SU-DHL-6 (cell line): ENCODE results near the gene NPDC1.

Experiments
- H2AFZ ChIP-seq: fragments of 200-600 bp; sonication (generic); 2 replicates; pipeline ENCODE4 v1.6.1; 2014; ENCODE audit warnings: low read depth, mild to moderate bottlenecking, moderate library complexity, mixed read lengths, antibody characterized with exemption, low read length; ENCODE audit not compliant: severe bottlenecking
- H3F3A ChIP-seq: fragments of 200-600 bp; shearing (Covaris generic); 2 replicates; pipeline ENCODE4 v1.6.0; 2016; ENCODE audit warnings: antibody characterized with exemption, mild to moderate bottlenecking; ENCODE audit not compliant: insufficient read depth
- H3K27ac ChIP-seq: fragments of 200-600 bp; sonication (generic); 2 replicates; pipeline ENCODE4 v1.5.1; 2016; ENCODE audit warnings: low read depth, mild to moderate bottlenecking, low read length, moderate library complexity, mixed read lengths
- H3K27me3 ChIP-seq: fragments of 200-600 bp; sonication (generic), shearing (Covaris generic); 2 replicates; pipeline ENCODE4 v1.6.0; 2014; ENCODE audit warnings: mild to moderate bottlenecking, low read length
- H3K36me3 ChIP-seq: fragments of 200-600 bp; sonication (generic); 2 replicates; pipeline ENCODE4 v1.6.1; 2014; ENCODE audit warnings: mild to moderate bottlenecking, low read length, mixed read lengths
- H3K4me2 ChIP-seq: fragments of 300-600, 200-600 bp; shearing (Covaris generic), sonication (generic); 2 replicates; pipeline ENCODE4 v1.6.0; 2014; ENCODE audit warnings: low read length, low read depth, mild to moderate bottlenecking; ENCODE audit not compliant: poor library complexity, severe bottlenecking
- H3K4me3 ChIP-seq: fragments of 200-600 bp; sonication (generic); 2 replicates; pipeline ENCODE4 v1.5.1; 2014; ENCODE audit warnings: antibody characterized with exemption, low read length, mild to moderate bottlenecking, mixed read lengths; ENCODE audit not compliant: insufficient read depth, poor library complexity, severe bottlenecking
- H3K79me2 ChIP-seq: fragments of 200-600 bp; sonication (generic); 2 replicates; pipeline ENCODE4 v1.6.1; 2014; ENCODE audit warnings: mild to moderate bottlenecking, low read length, moderate library complexity; ENCODE audit not compliant: insufficient read depth
- H3K9ac ChIP-seq: fragments of 200-600 bp; sonication (generic); 2 replicates; pipeline ENCODE4 v1.7.0; 2014; ENCODE audit warnings: mild to moderate bottlenecking, low read length
- H3K9me2 ChIP-seq: fragments of 200-600 bp; sonication (generic); replicated peaks from 2 replicates; pipeline ENCODE4 v1.6.1; 2014; ENCODE audit warnings: low read length; ENCODE audit not compliant: insufficient read depth
- H3K9me3 ChIP-seq: fragments of 200-600 bp; sonication (generic); 2 replicates; pipeline ENCODE4 v1.6.1; 2014; ENCODE audit warnings: low read length, mixed read lengths; ENCODE audit not compliant: insufficient read depth
- H4K20me1 ChIP-seq: fragments of 200-600 bp; sonication (generic); 2 replicates; pipeline ENCODE4 v1.6.1; 2014; ENCODE audit warnings: low read depth, mild to moderate bottlenecking, antibody characterized with exemption, low read length, moderate library complexity, mixed read lengths
- EZH2phosphoT487 ChIP-seq: fragments of 200-600 bp; sonication (generic), shearing (Covaris generic); conservative IDR thresholded peaks from 2 replicates; pipeline ENCODE4 v1.6.1; 2018; ENCODE audit warnings: mild to moderate bottlenecking, antibody characterized with exemption, low read length, moderate library complexity, mixed read lengths
- TF ChIP-seq, protein P1 (sequence below): fragments of 200-600 bp; sonication (generic); IDR thresholded peaks from one replicate; pipeline ENCODE4 v1.5.1; 2017; ENCODE audit warnings: antibody characterized with exemption, mild to moderate bottlenecking, low read length, moderate library complexity; ENCODE audit not compliant: insufficient read depth, poor library complexity, severe bottlenecking

Gene NPDC1

DNA sequence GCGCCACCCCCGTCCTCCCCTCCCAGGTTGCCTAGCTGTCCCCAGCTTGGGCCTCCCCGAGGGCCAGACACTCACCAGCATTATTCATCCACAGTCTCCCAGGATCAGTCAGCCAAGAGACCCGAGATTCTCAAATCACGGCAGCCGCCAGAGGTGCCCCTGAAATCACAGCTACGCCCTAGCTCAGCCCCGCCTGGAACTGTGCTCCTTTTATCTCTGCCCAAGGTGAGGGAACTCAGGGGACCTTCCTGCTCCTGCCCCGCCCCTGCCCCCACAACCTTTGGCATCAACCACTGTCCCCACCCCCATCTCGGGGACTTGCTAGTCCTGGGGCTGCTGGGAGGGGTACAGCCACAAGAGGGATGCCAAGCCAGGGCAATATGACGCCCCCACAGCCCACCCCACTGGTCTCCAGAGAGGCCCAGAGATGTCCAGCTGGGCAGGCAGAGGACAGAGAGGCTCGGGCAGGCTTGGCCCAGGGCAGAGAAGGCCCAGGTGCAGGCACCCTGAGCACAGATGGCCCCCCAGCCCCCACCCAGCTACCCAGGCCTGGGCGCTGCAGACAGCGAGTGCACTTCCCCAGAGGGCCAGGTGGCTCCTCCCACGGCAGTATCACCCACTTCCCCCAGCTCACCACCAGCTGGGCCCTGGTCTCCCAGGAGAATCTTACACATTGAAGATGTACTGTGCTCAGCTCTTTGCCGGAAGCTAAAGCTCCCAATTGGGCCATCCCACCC lies 13.9 kb downstream of the NPDC1 start, which contains the start of gene FUT7:
FUT7 (minus strand) TSS at position 185 of the 737 bp plus-strand sequence; CDS start at position 88, 97 bp downstream.
- H3K27ac ChIP-seq = no peak within 1 kb of the TSS
- H4K20me1 ChIP-seq = no peaks in the 10 kb centered on the region
- H3K4me2 ChIP-seq = no peak within 1 kb of the TSS
- H3F3A ChIP-seq = no peaks in the 10 kb centered on the region
- H3K27me3 ChIP-seq = no peaks in the 10 kb centered on the region
- no peak within 1 kb of the TSS for H3K4me3 ChIP-seq
- TF ChIP-seq, protein P1, sequence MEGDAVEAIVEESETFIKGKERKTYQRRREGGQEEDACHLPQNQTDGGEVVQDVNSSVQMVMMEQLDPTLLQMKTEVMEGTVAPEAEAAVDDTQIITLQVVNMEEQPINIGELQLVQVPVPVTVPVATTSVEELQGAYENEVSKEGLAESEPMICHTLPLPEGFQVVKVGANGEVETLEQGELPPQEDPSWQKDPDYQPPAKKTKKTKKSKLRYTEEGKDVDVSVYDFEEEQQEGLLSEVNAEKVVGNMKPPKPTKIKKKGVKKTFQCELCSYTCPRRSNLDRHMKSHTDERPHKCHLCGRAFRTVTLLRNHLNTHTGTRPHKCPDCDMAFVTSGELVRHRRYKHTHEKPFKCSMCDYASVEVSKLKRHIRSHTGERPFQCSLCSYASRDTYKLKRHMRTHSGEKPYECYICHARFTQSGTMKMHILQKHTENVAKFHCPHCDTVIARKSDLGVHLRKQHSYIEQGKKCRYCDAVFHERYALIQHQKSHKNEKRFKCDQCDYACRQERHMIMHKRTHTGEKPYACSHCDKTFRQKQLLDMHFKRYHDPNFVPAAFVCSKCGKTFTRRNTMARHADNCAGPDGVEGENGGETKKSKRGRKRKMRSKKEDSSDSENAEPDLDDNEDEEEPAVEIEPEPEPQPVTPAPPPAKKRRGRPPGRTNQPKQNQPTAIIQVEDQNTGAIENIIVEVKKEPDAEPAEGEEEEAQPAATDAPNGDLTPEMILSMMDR = no peak
- TF ChIP-seq EZH2phosphoT487 = no peak
- H3K79me2 ChIP-seq = no peaks in the 10 kb centered on the region
- H3K9me3 ChIP-seq = no peaks in the 10 kb centered on the region
- H3K9me2 ChIP-seq = no peaks in the 10 kb centered on the region
- H2AFZ ChIP-seq = no peak within 1 kb of the TSS
- no peak within 1 kb of the TSS for H3K9ac ChIP-seq
- no peaks in the 10 kb centered on the region for H3K36me3 ChIP-seq

DNA sequence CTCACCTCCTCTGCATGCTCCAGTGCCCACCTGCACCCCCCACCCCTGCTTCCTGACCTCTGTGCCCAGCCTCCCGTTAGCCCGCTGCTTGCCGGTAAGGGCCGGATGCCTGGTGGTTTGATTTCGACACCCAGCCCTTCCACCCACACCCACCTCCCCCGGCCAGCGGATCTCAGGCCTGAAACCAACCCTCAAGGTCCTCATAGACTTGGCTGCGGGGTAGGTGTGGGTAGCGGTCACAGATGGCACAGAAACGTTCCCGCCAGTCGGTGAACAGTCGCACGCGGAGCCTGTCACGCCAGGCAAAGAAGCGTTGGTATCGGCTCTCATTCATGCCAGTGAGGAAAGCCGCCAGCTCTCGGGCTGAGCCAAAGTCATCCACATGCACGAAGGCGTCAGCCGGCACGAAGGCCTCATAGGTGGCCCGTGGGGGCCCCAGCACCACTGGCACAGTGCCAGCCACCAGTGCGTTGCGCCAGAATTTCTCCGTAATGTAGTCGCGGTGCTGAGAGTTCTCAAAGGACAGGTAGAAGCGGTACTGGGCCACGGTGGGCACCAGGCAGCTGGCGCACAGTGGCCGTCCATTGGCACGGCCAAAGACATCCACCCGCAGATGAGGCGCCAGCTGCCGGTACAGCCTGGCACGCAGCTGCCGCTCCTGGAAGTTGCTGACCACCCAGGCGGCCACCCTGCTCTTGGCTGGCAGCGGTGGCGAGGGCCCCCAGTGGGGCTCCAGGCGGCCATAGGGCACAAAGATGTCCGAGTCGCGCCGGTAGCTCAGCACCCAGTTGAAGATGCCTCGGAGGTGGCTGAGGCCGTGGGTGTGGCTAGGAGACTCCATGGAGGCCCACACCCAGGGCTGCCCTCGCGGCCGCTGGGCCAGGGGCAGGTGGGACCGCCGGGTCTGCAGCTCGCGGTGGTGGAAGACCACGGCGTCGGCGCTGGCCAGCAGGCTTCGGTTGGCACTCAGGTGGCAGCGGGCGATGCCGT lies 15.1 kb downstream of the NPDC1 start:
- Histone ChIP-seq H4K20me1 (no peaks in the 10 kb centered on the region), H3K4me2 (no peak overlapping the region), H3K27me3 (no peaks in the 10 kb centered on the region), H3K9me2 (no peaks in the 10 kb centered on the region), H3K9me3 (no peaks in the 10 kb centered on the region), H2AFZ (no peak overlapping the region), H3K4me3 (no peak overlapping the region), H3F3A (no peaks in the 10 kb centered on the region), H3K27ac (no peak overlapping the region), H3K79me2 (no peaks in the 10 kb centered on the region), H3K9ac (no peak overlapping the region), H3K36me3 (no peaks in the 10 kb centered on the region)
- TF ChIP-seq, protein P1 = no peak
- no peak for TF ChIP-seq EZH2phosphoT487

DNA sequence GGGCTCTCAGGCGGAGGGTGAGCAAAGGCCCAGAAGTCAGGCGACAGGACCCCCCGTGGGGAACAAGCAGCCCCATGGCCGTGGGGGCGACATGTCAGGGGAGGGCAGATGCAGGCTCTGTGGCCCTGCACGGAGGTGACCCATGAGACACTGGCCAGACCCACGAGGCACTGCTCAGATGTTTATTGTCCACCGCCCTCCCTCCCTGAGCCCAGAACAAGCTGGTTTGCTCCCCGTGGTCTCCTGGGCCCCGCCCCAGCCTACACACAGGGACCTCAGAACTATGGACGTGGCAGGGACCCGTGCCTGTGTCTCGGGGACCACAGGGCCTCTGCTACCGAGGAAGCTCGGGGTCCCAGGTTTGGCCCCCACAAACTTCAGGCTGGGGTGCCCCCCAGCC lies 16.0 kb downstream of the NPDC1 start:
- H3K27me3 ChIP-seq = no peaks in the 10 kb centered on the region
- TF ChIP-seq, protein P1 = no peak
- no peak for TF ChIP-seq EZH2phosphoT487
- no peak overlapping the region for H3K9ac ChIP-seq
- no peak overlapping the region for H2AFZ ChIP-seq
- H3K79me2 ChIP-seq = no peaks in the 10 kb centered on the region
- no peak overlapping the region for H3K4me3 ChIP-seq
- no peaks in the 10 kb centered on the region for H4K20me1 ChIP-seq
- no peak overlapping the region for H3K4me2 ChIP-seq
- H3K27ac ChIP-seq = no peak overlapping the region
- H3K9me2 ChIP-seq = no peaks in the 10 kb centered on the region
- no peaks in the 10 kb centered on the region for H3F3A ChIP-seq
- H3K9me3 ChIP-seq = no peaks in the 10 kb centered on the region
- H3K36me3 ChIP-seq = no peaks in the 10 kb centered on the region
